GM23338 (cell line): ENCODE results near the gene RET. TPM values are rescaled to one million over a fixed set of nuclear protein-coding genes. Genes with fewer than 3 reads are reported as not detected.

Source experiments
- ATAC-seq: fragments of 200-7000 bp; cut with Tn5 transposase; 3 replicates; pipeline ENCODE4 v1.9.1; 2020
- DNase-seq: peaks from one replicate; pipeline ENCODE4 v3.0.0-alpha.2; 2015; ENCODE audit warnings: low spot score
- H2AFZ ChIP-seq: fragments of 200-600 bp; sonication (generic); 2 replicates; pipeline ENCODE4 v1.8.0; 2016; ENCODE audit warnings: antibody characterized with exemption, mild to moderate bottlenecking, moderate library complexity
- H3F3A ChIP-seq: fragments of 200-600 bp; sonication (generic); replicated peaks from 2 replicates; pipeline ENCODE4 v1.8.0; 2017; ENCODE audit warnings: antibody characterized with exemption, mixed run types, low read depth
- H3K27ac ChIP-seq: fragments of 200-600 bp; sonication (generic); 2 replicates; pipeline ENCODE4 v1.6.1; 2016; ENCODE audit warnings: low read depth
- H3K27me3 ChIP-seq: fragments of 200-600 bp; sonication (generic); 2 replicates; pipeline ENCODE4 v1.8.0; 2016; ENCODE audit warnings: mild to moderate bottlenecking, mixed run types, moderate library complexity; ENCODE audit not compliant: insufficient read depth
- H3K36me3 ChIP-seq: fragments of 200-600 bp; sonication (generic); 2 replicates; pipeline ENCODE4 v1.8.0; 2016; ENCODE audit warnings: mild to moderate bottlenecking; ENCODE audit not compliant: insufficient read depth
- H3K4me1 ChIP-seq: fragments of 200-600 bp; sonication (generic); 2 replicates; pipeline ENCODE4 v1.8.0; 2016; ENCODE audit warnings: mild to moderate bottlenecking, moderate library complexity; ENCODE audit not compliant: insufficient read depth
- H3K4me2 ChIP-seq: fragments of 200-600 bp; sonication (generic); 2 replicates; pipeline ENCODE4 v1.7.1; 2017; ENCODE audit warnings: mixed run types
- H3K4me3 ChIP-seq: fragments of 200-600 bp; sonication (generic); 2 replicates; pipeline ENCODE4 v1.6.1; 2016; ENCODE audit warnings: mixed run types
- H3K79me2 ChIP-seq: fragments of 200-600 bp; sonication (generic); replicated peaks from 2 replicates; pipeline ENCODE4 v1.8.0; 2017; ENCODE audit warnings: mild to moderate bottlenecking; ENCODE audit not compliant: insufficient read depth
- H3K9me2 ChIP-seq: fragments of 200-600 bp; sonication (generic); 2 replicates; pipeline ENCODE4 v1.8.0; 2017; ENCODE audit not compliant: insufficient read depth
- H4K20me1 ChIP-seq: fragments of 200-600 bp; sonication (generic); replicated peaks from 2 replicates; pipeline ENCODE4 v1.8.0; 2017; ENCODE audit warnings: mild to moderate bottlenecking; ENCODE audit not compliant: insufficient read depth
- H3K27ac Mint-ChIP-seq: 2 replicates; pipeline ENCODE4 v1.8.0; 2020; ENCODE audit warnings: inconsistent platforms, mild to moderate bottlenecking, moderate library complexity, mixed read lengths
- H3K27me3 Mint-ChIP-seq: 3 replicates; pipeline ENCODE4 v1.8.0; 2022; ENCODE audit warnings: low read depth, mild to moderate bottlenecking, moderate library complexity, mixed read lengths, inconsistent platforms; ENCODE audit not compliant: insufficient read depth, poor library complexity
- H3K36me3 Mint-ChIP-seq: 3 replicates; pipeline ENCODE4 v1.8.0; 2021; ENCODE audit warnings: low read depth, mild to moderate bottlenecking, inconsistent platforms, moderate library complexity, mixed read lengths
- H3K4me1 Mint-ChIP-seq: 3 replicates; pipeline ENCODE4 v1.8.0; 2020; ENCODE audit warnings: mild to moderate bottlenecking, inconsistent platforms, mixed read lengths
- H3K4me3 Mint-ChIP-seq: 3 replicates; pipeline ENCODE4 v1.8.0; 2021; ENCODE audit warnings: moderate library complexity, mild to moderate bottlenecking, inconsistent platforms, mixed read lengths
- H3K9me3 Mint-ChIP-seq: 3 replicates; pipeline ENCODE4 v1.8.0; 2020; ENCODE audit warnings: moderate library complexity, mild to moderate bottlenecking, inconsistent platforms, mixed read lengths
- CREB1 ChIP-seq: fragments of 250-450 bp; sonication (Bioruptor Pico); IDR thresholded peaks from 2 replicates; pipeline ENCODE4 v1.5.0; 2020; ENCODE audit warnings: low read depth, mild to moderate bottlenecking, moderate library complexity
- CTCF ChIP-seq, 2 experiments: fragments of 200-600 bp in 1 of 2; sonication (generic) in 1 of 2; conservative IDR thresholded peaks; 2 replicates each; pipeline versions ENCODE4 v1.5.1 to v1.6.1; 2016 to 2017; ENCODE audit warnings: antibody characterized with exemption in 2 of 2, low read depth in 2 of 2, mild to moderate bottlenecking in 2 of 2, moderate library complexity in 1 of 2
- ETS1 ChIP-seq: IDR thresholded peaks from 2 replicates; pipeline ENCODE4 v1.6.1; 2016; ENCODE audit warnings: antibody characterized with exemption
- JUNB ChIP-seq: IDR thresholded peaks from one replicate; pipeline ENCODE4 v1.6.1; 2016; ENCODE audit warnings: antibody characterized with exemption; ENCODE audit not compliant: unreplicated experiment
- POLR2AphosphoS5 ChIP-seq: IDR thresholded peaks from 2 replicates; pipeline ENCODE4 v1.6.1; 2016; ENCODE audit warnings: antibody characterized with exemption, low read depth
- STAT1 ChIP-seq: IDR thresholded peaks from one replicate; pipeline ENCODE4 v1.6.1; 2016; ENCODE audit warnings: antibody characterized with exemption; ENCODE audit not compliant: unreplicated experiment
- ZNF114 ChIP-seq: fragments of 250-450 bp; sonication (Bioruptor Pico); IDR thresholded peaks from 2 replicates; pipeline ENCODE4 v1.5.0; 2020; ENCODE audit warnings: mild to moderate bottlenecking, moderate library complexity
- ZNF462 ChIP-seq: fragments of 250-450 bp; sonication (Bioruptor Pico); IDR thresholded peaks from 2 replicates; pipeline ENCODE4 v1.5.0; 2020; ENCODE audit warnings: mild to moderate bottlenecking, moderate library complexity
- polyA plus RNA-seq: library from polyadenylated mRNA; unstranded; fragments of >200 nt; fragmentation: Nextera tagmentation; extraction: Ambion mirVana; gene quantifications from 2 replicates; pipeline ENCODE4 v1.2.1, GENCODE V29; 2016
- total RNA-seq: library from RNA; depleted of rRNA; stranded (reverse); fragments of >200 nt; shearing (Covaris generic); gene quantifications from 2 replicates; pipeline ENCODE4 v1.2.3, GENCODE V29; 2014

Gene RET
- total and polyA plus RNA-seq, 2 experiments from 2014 or later, result 5.5 to 9.8 TPM

GRCh38 chr10:43105956-43106229 lies 29.0 kb downstream of the RET start:
- no peak for ATAC-seq
- H4K20me1 ChIP-seq, result no peaks in the 10 kb centered on the region

GRCh38 chr10:43106256-43107091 lies 29.6 kb downstream of the RET start:
- Histone ChIP-seq H3F3A (no peaks in the 10 kb centered on the region), H3K79me2 (no peaks in the 10 kb centered on the region), H3K27me3 (peaks cover 20% of the 10 kb centered on the region), H3K27ac (no peak overlapping the region), H2AFZ (no peak overlapping the region), H3K9me2 (no peaks in the 10 kb centered on the region), H3K4me3 (no peak overlapping the region), H3K4me1 (no peaks in the 10 kb centered on the region), H3K36me3 (no peaks in the 10 kb centered on the region), H3K4me2 (no peak overlapping the region), H4K20me1 (no peaks in the 10 kb centered on the region)
- Mint-ChIP-seq H3K36me3 (no peaks in the 10 kb centered on the region), H3K27me3 (peaks cover 28% of the 10 kb centered on the region), H3K4me1 (no peaks in the 10 kb centered on the region), H3K27ac (no peak overlapping the region), H3K9me3 (no peaks in the 10 kb centered on the region), H3K4me3 (no peak overlapping the region)
- ATAC-seq, result no peak
- no peak for DNase-seq
- TF ChIP-seq STAT1 (no peak), CREB1 (CRISPR knock-in tag) (no peak), ZNF462 (no peak), JUNB (no peak), ZNF114 (CRISPR knock-in tag) (no peak), ETS1 (no peak), POLR2AphosphoS5 (no peak)

More at GRCh38 chr10:43105956-43106229, 29.0 kb downstream of the RET start:
- H3K4me1 Mint-ChIP-seq, result no peaks in the 10 kb centered on the region
- DNase-seq, result no peak
- no peaks in the 10 kb centered on the region for H3K9me3 Mint-ChIP-seq
- no peaks in the 10 kb centered on the region for H3K36me3 Mint-ChIP-seq
- H3K4me3 Mint-ChIP-seq, result peak overlapping the region; percentile 56; the same call in 1 of the 3 replicates
- H2AFZ ChIP-seq, result 0 out of 2 replicates have a peak overlapping the region, but pooled peaks have one; percentile 59
- no peaks in the 10 kb centered on the region for H3K36me3 ChIP-seq
- peak overlapping the region; percentile 74; the same call in 1 of the 2 replicates for H3K4me3 ChIP-seq
- peaks cover 28% of the 10 kb centered on the region for H3K27me3 Mint-ChIP-seq
- no peaks in the 10 kb centered on the region for H3K4me1 ChIP-seq
- no peaks in the 10 kb centered on the region for H3F3A ChIP-seq
- H3K27ac Mint-ChIP-seq, result no peak overlapping the region
- TF ChIP-seq CTCF (conservative IDR thresholded peaks at IDR 0.05; ENCODE audit: low read depth in 2 of 2), result no peak
- TF ChIP-seq STAT1, result no peak
- H3K4me2 ChIP-seq, result no peak overlapping the region
- H3K27ac ChIP-seq, result no peak overlapping the region
- peaks cover 20% of the 10 kb centered on the region for H3K27me3 ChIP-seq
- H3K79me2 ChIP-seq, result no peaks in the 10 kb centered on the region
- no peaks in the 10 kb centered on the region for H3K9me2 ChIP-seq
